Stimulated activated CD8-positive, alpha-beta memory T cell treated with anti-CD3 and anti-CD28 coated beads, Interleukin-7, amount 100 ng/mL, for 4 hours (primary cell): Measurements from ENCODE around the gene CDCA8.
"Not testable (repeated sequence)": the region's sequence is repeated elsewhere in the genome, so short reads cannot be mapped to it uniquely, and the experiment has no call there.

ENCODE experiments used
- DNase-seq, 2 donors: peaks; one replicate each; pipeline ENCODE4 v3.0.0-alpha.2; 2020; ENCODE audit warnings: low read depth in 2 of 2

Gene CDCA8

DNA sequence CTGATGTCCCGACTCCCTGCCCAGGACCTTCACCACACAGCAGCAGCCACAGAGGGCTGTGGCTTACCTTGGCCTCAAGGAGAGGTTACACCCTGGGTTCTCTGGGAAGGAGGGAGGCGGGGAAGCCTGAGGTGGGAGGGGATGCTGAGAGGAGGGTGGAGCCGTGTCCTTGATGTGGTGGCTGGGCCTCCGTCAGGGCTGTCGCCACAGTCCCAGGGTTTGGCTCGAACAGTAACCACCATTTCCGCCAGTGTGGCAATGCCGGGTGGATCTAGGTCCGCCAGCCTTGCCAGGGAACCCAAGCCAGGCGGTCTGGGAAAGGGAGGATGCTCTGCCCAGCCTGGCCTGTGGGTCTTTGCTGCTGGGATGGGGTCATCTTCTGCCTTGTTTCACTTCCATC lies 18.4 kb upstream of the CDCA8 start:
- DNase-seq: no peak

DNA sequence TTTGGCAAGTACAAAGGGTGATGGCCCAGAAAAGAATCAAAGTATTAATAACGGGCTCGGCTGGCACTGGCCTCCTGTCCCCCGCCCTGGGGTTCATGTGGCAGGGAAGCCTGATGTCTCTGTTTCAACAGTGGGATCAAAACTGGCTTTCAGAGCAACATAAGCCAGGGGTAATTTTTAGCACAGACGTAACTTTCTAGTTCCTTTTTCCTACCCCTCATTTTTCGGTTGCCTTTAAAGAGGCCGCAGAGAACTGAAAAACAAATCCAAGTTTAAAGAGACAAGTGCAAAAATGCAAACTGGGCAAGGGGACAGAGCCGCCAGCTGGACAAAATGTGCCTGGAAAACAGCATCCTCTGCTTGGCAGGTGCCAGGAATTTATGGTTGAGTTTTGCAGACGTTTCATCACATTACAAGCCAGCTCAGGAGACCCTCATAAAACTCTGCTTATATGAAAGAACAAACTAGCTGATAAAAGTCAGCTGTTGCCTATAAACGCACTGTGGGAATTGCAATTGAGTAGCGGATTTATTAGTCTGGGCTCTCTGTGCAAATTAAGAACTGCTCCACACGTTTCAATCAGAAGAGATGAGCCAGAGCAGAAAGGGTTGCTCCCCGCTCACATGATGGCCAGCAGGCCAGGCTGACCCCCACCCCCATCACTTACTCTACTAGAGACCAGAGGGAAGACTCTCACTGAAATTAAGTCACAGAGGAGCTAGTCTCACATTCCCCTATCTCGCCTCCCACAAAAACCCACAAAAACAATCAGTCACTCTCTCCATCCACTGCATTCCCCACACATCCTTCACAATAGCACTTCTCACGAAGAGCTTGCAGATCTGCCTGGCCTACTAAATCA lies 15.8 kb upstream of the CDCA8 start:
- DNase-seq: no peak

DNA sequence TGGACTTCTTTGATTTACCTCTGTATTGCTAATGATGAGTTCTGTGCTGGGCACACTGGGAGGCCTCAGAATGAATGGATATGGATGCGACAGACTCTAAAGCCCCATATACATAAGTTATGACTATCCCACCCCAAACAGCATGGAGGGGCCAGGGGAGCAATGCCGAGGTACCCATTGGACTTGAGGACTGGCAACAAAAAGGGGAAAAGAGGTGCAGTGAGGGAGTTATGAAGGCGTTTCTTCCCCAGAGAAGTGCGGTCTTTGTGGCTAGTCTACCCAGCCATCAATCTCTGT lies 15.2 kb upstream of the CDCA8 start:
- DNase-seq: no peak

GRCh38 chr1:37677808-37678207 lies 14.5 kb upstream of the CDCA8 start:
- DNase-seq: no peak

- DNase-seq: no peak
Observed at GRCh38 chr1:37680933-37681332, 11.4 kb upstream of the CDCA8 start.

- DNase-seq: peak; percentile 52 to 65
Observed at GRCh38 chr1:37682334-37682987, 9.9 kb upstream of the CDCA8 start.

GRCh38 chr1:37684182-37684581 lies 8.1 kb upstream of the CDCA8 start:
- not testable (repeated sequence) for DNase-seq

GRCh38 chr1:37685722-37686121 lies 6.6 kb upstream of the CDCA8 start:
- DNase-seq: no peak

GRCh38 chr1:37687764-37688163 lies 4.6 kb upstream of the CDCA8 start:
- not testable (repeated sequence) for DNase-seq

- DNase-seq: no peak
Observed at GRCh38 chr1:37688926-37689325, 3.4 kb upstream of the CDCA8 start.

- no peak for DNase-seq
Observed at GRCh38 chr1:37691497-37692077, 729 bp upstream of the CDCA8 start.

GRCh38 chr1:37692834-37693175 lies 489 bp downstream of the CDCA8 start:
- DNase-seq: no peak

GRCh38 chr1:37697090-37697489 lies 4.8 kb downstream of the CDCA8 start:
- no peak for DNase-seq

DNA sequence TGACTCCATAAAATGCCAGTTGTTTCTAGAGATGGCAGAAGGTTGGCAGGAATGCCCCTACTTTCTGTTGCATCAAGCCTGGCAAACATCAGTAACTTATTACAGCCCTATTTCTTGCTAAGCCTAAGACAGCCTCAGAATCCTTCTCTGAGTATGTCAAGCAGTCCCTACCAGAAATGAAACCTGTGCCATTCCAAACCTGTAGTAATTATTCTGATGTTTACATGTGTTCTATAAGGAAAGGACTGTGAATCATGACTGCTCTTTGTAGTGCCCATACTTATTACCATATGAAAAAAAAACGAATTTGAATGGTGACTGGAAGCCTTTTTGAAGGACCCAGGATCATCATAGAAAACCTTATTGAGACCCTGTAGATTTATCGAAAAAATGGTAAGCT lies 5.4 kb downstream of the CDCA8 start:
- DNase-seq: no peak

DNA sequence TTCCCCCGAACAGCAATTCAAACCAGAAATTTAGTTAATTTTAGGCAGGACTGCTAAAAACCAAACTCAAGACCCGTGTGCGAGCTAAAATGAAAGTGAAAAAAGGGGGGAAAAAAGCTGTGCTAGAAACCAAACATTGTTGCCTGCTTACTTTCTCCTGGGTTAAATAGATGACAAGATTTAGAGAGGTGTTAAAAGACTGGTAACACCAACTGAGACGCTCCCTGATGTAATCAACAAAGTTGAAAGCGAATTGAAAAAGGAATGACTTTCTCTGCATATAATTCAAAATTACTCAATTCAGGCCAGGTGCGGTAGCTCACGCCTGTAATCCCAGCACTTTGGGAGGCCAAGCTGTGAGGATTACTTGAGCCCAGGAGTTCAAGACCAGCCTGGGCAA lies 6.8 kb downstream of the CDCA8 start:
- no peak for DNase-seq

GRCh38 chr1:37701051-37701450 lies 8.7 kb downstream of the CDCA8 start:
- no peak for DNase-seq

DNA sequence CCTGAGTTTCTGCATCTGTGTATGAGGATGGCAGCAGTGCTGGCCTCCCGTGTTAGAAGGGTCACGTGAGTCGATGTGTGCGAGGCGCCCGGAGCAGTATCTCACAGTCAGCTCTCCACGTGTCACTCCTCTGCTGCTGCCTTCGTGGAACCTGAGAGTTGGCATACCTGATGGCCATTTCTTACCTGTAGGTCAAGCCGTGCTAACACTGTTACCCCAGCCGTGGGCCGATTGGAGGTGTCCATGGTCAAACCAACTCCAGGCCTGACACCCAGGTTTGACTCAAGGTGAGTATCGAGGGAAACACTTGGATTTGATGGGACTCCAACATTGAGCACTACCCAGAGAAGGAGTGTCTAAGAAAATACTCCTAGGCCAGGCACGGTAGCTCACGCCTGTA lies 10.7 kb downstream of the CDCA8 start:
- no peak for DNase-seq

DNA sequence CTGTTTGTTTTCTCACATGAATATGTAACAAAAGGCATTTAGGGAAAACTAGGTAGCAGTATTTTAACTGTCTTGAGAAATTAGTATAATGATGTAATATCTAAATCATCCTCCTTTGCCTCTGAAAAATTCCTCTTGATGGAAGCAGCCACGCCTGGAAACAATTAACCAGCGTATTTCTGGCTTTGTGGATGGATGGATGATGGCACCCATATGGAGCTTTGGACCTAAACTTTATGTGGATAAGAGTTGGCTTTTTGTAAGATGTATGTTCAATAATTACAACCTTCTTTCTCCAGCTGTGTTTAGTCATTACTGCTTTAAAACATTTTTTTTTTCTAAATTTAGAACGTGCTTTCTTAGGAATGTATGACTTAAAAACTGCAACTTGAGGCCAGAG lies 12.7 kb downstream of the CDCA8 start:
- no peak for DNase-seq

DNA sequence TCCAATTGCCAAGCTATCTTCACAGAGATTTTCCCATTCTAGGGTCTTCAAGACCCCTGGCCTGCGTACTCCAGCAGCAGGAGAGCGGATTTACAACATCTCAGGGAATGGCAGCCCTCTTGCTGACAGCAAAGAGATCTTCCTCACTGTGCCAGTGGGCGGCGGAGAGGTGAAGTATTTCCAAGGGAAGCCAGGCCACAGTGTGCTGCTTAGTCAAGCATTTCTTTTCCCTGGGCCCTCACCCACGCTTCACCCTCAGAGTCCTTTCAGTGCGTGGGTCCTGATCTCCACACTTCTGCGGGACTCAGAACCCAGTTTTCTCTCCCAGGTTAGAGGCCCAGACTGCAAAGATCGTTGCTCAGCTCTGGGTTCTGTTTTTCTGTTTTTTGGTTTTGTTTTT lies 13.1 kb downstream of the CDCA8 start:
- no peak for DNase-seq

DNA sequence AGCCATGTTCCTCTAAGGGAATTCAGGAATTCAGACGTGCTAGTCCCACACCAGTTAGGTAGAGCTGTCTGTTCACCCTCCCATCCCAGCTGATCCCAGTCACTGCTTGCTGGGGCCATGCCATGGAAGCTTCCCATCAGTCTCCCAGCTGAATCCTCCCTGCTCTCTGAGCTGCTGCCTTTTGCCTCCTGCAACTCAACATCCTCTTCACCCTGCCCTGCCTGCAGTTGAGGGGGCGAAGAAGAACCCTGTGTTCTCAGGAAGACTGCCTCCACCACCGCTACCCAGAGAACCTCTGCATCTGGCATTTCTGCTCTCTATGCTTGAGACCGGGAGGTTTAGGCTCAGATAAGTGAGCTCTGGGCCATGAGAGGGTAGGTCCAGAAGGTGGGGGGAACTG lies 16.2 kb downstream of the CDCA8 start:
- no peak for DNase-seq

DNA sequence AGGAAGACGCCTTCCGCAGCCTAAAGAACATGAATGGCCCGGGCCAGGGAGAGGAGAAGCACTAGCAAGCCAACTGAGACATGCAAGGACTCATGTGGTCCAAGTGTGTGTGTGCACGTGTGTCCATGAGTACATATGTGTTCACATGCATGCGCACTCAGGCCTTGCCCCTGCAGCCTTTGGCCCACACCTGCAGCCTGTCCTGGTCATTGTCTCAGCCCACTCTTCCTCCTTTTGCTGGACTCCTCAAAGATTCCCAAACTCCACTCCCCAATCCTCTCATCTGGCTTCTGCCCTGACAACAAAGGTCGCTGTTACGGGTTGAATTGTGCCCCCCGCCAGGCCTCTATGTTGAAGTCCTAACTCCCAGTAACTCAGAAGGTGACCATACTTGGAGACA lies 21.9 kb downstream of the CDCA8 start:
- no peak for DNase-seq

DNA sequence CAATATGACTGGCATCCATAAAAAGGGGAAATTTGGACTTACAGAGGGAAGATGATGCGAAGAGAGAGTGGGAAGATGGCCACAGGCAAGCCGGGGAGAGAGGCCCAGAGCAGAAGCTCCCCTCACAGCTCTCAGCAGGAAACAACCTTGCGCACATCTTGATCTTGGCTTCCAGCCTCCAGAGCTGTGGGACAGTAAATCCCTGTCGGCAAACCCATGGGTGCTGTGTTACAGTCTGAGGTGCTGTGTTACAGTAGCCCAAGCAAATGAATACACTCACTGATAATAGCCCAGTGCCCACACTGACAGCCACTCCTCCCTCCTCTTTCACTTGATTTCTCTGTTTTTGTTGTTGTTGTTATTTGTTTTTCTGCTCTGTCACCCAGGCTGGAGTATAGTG lies 22.4 kb downstream of the CDCA8 start:
- no peak for DNase-seq

DNA sequence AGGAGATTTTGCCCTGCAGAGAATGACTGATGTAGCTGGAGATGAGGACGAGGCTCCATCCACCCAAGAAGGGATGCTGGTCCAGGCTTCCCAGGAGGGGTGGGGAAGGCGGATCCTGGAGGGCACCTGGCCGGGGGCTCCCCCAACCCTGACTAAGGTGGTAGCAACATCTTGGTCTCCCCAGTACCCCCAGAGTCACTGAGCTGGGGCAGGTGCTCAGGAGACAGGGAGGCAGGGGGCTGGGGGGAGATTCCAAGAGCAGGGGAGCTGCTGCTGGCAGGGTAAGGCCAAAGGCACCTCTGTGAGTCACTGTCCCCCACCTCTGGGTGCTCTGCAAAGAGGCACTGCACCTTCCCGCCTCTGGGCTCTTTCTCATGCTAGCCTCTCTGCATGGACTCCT lies 24.0 kb downstream of the CDCA8 start:
- no peak for DNase-seq
